ENCODE measurements around the gene POU2F2. TPM values are rescaled to one million over a fixed set of nuclear protein-coding genes. Genes with fewer than 3 reads are reported as not detected.

Gene POU2F2
- total and polyA plus RNA-seq, 9 of the 15 experiments (the other 6 are each of a cell fraction or from before 2014, with no cell fraction given), result 0.03 to 0.68 (median 0.14) TPM

DNA sequence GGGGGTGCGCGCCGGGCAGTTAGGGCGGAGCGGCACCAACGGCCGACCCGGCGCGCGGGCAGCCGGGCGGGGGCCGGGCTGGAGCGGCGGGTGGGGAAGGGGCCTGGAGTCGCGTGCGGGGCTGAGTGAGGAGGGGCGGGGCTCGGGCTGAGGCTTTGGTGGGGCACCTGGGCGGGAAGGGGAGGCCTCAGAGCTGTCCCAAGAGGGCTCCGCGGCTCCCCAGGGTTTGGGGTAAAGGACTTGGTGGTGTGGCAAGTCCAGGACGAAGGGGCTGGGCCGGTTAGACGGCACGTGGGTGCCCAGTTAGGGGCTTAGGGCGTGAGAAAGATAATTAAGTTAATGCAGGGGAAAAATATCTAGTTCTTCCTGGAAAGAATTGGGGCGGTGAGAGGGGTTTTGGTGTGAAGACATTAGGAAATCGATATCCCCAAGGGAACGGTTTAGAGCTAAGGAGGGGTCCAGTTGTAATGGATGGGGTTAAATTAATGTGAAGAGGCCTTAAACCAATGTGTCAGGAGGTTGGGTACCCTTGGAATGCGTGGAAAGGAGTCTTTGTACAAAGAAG lies 55.8 kb downstream of the POU2F2 start (continued):
- TF ChIP-seq, protein P1, sequence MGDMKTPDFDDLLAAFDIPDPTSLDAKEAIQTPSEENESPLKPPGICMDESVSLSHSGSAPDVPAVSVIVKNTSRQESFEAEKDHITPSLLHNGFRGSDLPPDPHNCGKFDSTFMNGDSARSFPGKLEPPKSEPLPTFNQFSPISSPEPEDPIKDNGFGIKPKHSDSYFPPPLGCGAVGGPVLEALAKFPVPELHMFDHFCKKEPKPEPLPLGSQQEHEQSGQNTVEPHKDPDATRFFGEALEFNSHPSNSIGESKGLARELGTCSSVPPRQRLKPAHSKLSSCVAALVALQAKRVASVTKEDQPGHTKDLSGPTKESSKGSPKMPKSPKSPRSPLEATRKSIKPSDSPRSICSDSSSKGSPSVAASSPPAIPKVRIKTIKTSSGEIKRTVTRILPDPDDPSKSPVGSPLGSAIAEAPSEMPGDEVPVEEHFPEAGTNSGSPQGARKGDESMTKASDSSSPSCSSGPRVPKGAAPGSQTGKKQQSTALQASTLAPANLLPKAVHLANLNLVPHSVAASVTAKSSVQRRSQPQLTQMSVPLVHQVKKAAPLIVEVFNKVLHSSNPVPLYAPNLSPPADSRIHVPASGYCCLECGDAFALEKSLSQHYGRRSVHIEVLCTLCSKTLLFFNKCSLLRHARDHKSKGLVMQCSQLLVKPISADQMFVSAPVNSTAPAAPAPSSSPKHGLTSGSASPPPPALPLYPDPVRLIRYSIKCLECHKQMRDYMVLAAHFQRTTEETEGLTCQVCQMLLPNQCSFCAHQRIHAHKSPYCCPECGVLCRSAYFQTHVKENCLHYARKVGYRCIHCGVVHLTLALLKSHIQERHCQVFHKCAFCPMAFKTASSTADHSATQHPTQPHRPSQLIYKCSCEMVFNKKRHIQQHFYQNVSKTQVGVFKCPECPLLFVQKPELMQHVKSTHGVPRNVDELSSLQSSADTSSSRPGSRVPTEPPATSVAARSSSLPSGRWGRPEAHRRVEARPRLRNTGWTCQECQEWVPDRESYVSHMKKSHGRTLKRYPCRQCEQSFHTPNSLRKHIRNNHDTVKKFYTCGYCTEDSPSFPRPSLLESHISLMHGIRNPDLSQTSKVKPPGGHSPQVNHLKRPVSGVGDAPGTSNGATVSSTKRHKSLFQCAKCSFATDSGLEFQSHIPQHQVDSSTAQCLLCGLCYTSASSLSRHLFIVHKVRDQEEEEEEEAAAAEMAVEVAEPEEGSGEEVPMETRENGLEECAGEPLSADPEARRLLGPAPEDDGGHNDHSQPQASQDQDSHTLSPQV (IDR thresholded peaks at IDR 0.05), result no peak

DNA sequence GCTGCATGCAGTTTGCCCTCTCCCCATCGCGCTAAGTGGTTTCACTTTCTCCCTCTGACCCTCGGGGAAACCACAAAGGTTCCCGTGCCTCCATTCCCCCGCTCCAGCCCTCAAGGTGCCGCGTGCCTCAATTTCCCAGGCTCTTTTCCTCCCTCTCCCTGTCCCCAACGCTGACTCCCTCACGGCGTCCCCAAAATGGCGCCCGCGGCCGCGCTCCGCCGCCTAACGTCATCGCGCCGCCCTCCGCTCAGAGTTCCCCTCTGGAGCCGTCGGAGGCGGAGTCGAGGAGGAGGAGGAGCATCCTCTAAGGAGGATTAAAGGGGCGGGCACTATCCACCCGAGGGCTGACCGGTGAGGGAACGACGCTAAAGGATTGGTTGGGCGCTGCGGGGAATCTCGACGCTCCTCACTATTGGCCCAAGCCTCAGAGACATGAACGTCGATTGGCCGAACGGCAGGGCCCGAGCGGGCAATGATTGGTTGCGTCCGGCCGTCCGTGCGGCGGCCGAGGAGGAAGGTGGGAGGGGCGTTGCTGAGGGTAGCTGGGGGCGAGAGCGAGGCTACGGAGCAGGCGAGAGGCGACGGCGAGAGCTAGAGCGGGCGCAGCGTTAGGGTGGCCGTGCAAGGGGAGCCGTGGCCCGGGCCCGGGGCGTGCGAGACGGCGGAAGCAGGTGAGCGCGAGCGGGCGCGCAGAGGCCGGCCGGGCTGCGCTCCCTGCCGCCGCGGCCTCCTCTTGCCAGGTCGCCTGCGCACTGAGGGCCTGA lies 56.4 kb downstream of the POU2F2 start, which contains the start of gene ZNF574:
TSS of gene ZNF574 (plus strand) at position 551 of the 764 bp plus-strand sequence. CDS start 2,441 bp downstream, outside the sequence.
- DNase-seq (ENCODE audit: extremely low read depth in 1 of 4, low spot score in 3 of 4) (peak; percentile 95 to 99 (median 97)), FAIRE-seq (peak; percentile 100), ATAC-seq (peak; percentile 98)
- ChIA-PET POLR2A (interaction anchor here (0.5 to 1.0 kb wide), 7 partner anchors 9 to 510 kb away, joined by 3 to 4 read pairs (median 3); no protein-coding TSS in a partner anchor), CTCF (ENCODE audit: low intra/inter-chr PET ratio) (no interaction called here)
- H3K27ac ChIP-seq (ENCODE audit: extremely low read depth, low read depth, low read length), result peak within 1 kb of the TSS; percentile 94
- peak within 1 kb of the TSS; percentile 93 for H3K4me2 ChIP-seq (ENCODE audit: insufficient read depth, low read length)
- H3K4me3 ChIP-seq, result peak within 1 kb of the TSS; percentile 96
- peak within 1 kb of the TSS; percentile 99 for H3K9ac ChIP-seq (ENCODE audit: insufficient read depth in 1 of 2, low read depth in 2 of 2, low read length in 2 of 2)
- no TSS peak for BruUV-seq (replicated peaks)
- H3K9me1 ChIP-seq (ENCODE audit: control insufficient read depth, insufficient read depth, low read length), result no peaks in the 10 kb centered on the region
- H3K79me2 ChIP-seq (ENCODE audit: control insufficient read depth, insufficient read depth, low read length), result peaks cover 48% of the 10 kb centered on the region
- intact Hi-C loops (cut with micrococcal nuclease) (no loop called here), in situ Hi-C loops (cut with MboI) (no loop called here)
- no peaks in the 10 kb centered on the region for H3K9me3 ChIP-seq (replicated peaks; ENCODE audit: control insufficient read depth, insufficient read depth, low read depth, low read length)
- H2AFZ ChIP-seq (ENCODE audit: low read depth, low read length), result peak within 1 kb of the TSS; percentile 73
- peaks cover 30% of the 10 kb centered on the region; the same call in 2 of the 3 replicates for H3K36me3 ChIP-seq (ENCODE audit: control insufficient read depth, insufficient read depth, low read length)
- H3K4me1 ChIP-seq (replicated peaks in 1 of 2; ENCODE audit: control insufficient read depth in 2 of 2, insufficient read depth in 2 of 2, low read length in 2 of 2), result peaks cover 19 to 42% of the 10 kb centered on the region in 2 experiments
- H4K20me1 ChIP-seq (replicated peaks; ENCODE audit: control insufficient read depth, insufficient read depth, low read length), result peaks cover 8% of the 10 kb centered on the region
- H3K27me3 ChIP-seq (ENCODE audit: control insufficient read depth in 2 of 2, insufficient read depth in 2 of 2, low read length in 2 of 2), result no peaks in the 10 kb centered on the region
- under 1% methylated on average over 69 of the region's 80 CpGs for WGBS (ENCODE audit: insufficient coverage, low coverage, missing lambda C conversion rate)
- peak; percentile 54 to 66; a peak in 3 of 4 replicates for TF ChIP-seq NONO (IDR thresholded peaks at IDR 0.05; ENCODE audit: low read depth in 2 of 2, low read length in 1 of 2)
- TF ChIP-seq ZNF644 (tag; IDR thresholded peaks at IDR 0.05; ENCODE audit: low read depth), result no peak
- TF ChIP-seq CCAR2 (IDR thresholded peaks at IDR 0.05; ENCODE audit: low read depth, low read length), result no peak
- no peak for TF ChIP-seq GABPB1 (CRISPR knock-in tag; IDR thresholded peaks at IDR 0.05)
- no peak for TF ChIP-seq MED1 (CRISPR knock-in tag; IDR thresholded peaks at IDR 0.05; ENCODE audit: borderline replicate concordance)
- TF ChIP-seq SREBF2 (CRISPR knock-in tag; IDR thresholded peaks at IDR 0.05), result no peak
- TF ChIP-seq NFYB (IDR thresholded peaks at IDR 0.05; ENCODE audit: extremely low read depth, insufficient read length), result peak; percentile 90
- TF ChIP-seq CBX2 (IDR thresholded peaks at IDR 0.05; ENCODE audit: insufficient read depth, low read length, poor library complexity, severe bottlenecking), result no peak
- TF ChIP-seq NFIC (IDR thresholded peaks at IDR 0.05), result no peak; the same call in 1 of the 2 replicates
- no peak for TF ChIP-seq FOXJ3 (CRISPR knock-in tag; IDR thresholded peaks at IDR 0.05)
- TF ChIP-seq ETV5 (CRISPR knock-in tag; IDR thresholded peaks at IDR 0.05; ENCODE audit: low read depth), result no peak
- TF ChIP-seq MYC (IDR thresholded peaks at IDR 0.05; ENCODE audit: low read depth, low read length), result peak; percentile 91
- TF ChIP-seq MYC (CRISPR knock-in tag; IDR thresholded peaks at IDR 0.05; ENCODE audit: borderline replicate concordance, low read depth), result peak; percentile 89; the same call in 1 of the 2 replicates
- TF ChIP-seq ZNF76 (CRISPR knock-in tag; IDR thresholded peaks at IDR 0.05; ENCODE audit: borderline replicate concordance), result no peak

Measured in K562 (cell line).